GM06990 (cell line): Measurements from ENCODE around the gene SYT6.

Experiments
- DNase-seq: peaks from one replicate; pipeline ENCODE4 v3.0.0-alpha.2; 2011; ENCODE audit not compliant: insufficient read length; ENCODE audit errors: extremely low read depth
- H3K27me3 ChIP-seq: replicated peaks from 2 replicates; pipeline ENCODE4 v1.6.0; 2011; ENCODE audit warnings: low read length; ENCODE audit not compliant: control insufficient read depth, insufficient read depth
- H3K36me3 ChIP-seq: 2 replicates; pipeline ENCODE4 v1.5.1; 2011; ENCODE audit warnings: low read length; ENCODE audit not compliant: control insufficient read depth, insufficient read depth
- H3K4me3 ChIP-seq: replicated peaks from 2 replicates; pipeline ENCODE4 v1.5.1; 2011; ENCODE audit warnings: low read depth, mild to moderate bottlenecking, control low read depth, low read length
- CTCF ChIP-seq: IDR thresholded peaks from 2 replicates; pipeline ENCODE4 v1.5.1; 2011; ENCODE audit warnings: low read length, control low read depth, mild to moderate bottlenecking, inconsistent platforms; ENCODE audit not compliant: insufficient read depth, poor library complexity, severe bottlenecking

Gene SYT6

GRCh38 chr1:114192328-114192727 is 38.7 kb upstream of the SYT6 start:
- Histone ChIP-seq H3K36me3 (no peaks in the 10 kb centered on the region), H3K4me3 (no peak overlapping the region), H3K27me3 (no peaks in the 10 kb centered on the region; the same call in 1 of the 2 replicates)
- no peak for TF ChIP-seq CTCF
- no peak for DNase-seq

GRCh38 chr1:114189398-114189797 is 35.7 kb upstream of the SYT6 start:
- DNase-seq = no peak
- Histone ChIP-seq H3K4me3 (no peak overlapping the region), H3K27me3 (no peaks in the 10 kb centered on the region; the same call in 1 of the 2 replicates), H3K36me3 (no peaks in the 10 kb centered on the region)
- TF ChIP-seq CTCF = no peak

- Histone ChIP-seq H3K36me3 (no peaks in the 10 kb centered on the region), H3K4me3 (no peak overlapping the region), H3K27me3 (no peaks in the 10 kb centered on the region; the same call in 1 of the 2 replicates)
- no peak for DNase-seq
- TF ChIP-seq CTCF = no peak
Measured at GRCh38 chr1:114181356-114181755, 27.7 kb upstream of the SYT6 start.

GRCh38 chr1:114180742-114181141 is 27.1 kb upstream of the SYT6 start:
- no peak for DNase-seq
- Histone ChIP-seq H3K27me3 (no peaks in the 10 kb centered on the region; the same call in 1 of the 2 replicates), H3K4me3 (no peak overlapping the region), H3K36me3 (no peaks in the 10 kb centered on the region)
- no peak for TF ChIP-seq CTCF

GRCh38 chr1:114178936-114179335 is 25.3 kb upstream of the SYT6 start:
- Histone ChIP-seq H3K36me3 (no peaks in the 10 kb centered on the region), H3K27me3 (no peaks in the 10 kb centered on the region; the same call in 1 of the 2 replicates), H3K4me3 (no peak overlapping the region)
- TF ChIP-seq CTCF = no peak
- no peak for DNase-seq

- no peak for DNase-seq
- Histone ChIP-seq H3K4me3 (no peak overlapping the region), H3K27me3 (no peaks in the 10 kb centered on the region; the same call in 1 of the 2 replicates), H3K36me3 (no peaks in the 10 kb centered on the region)
- no peak for TF ChIP-seq CTCF
Measured at GRCh38 chr1:114177282-114177681, 23.6 kb upstream of the SYT6 start.
